Measurements from ENCODE around the gene STX16.

GRCh38 chr20:58684291-58684690 is 33.2 kb downstream of the STX16 start:
- TF ChIP-seq CTCF (IDR thresholded peaks at IDR 0.05), result no peak
- TF ChIP-seq POLR2A (IDR thresholded peaks at IDR 0.05), result no peak
